Thymus (tissue), 11 donors: Measurements from ENCODE around the gene ZGLP1. TPM values are rescaled to one million over a fixed set of nuclear protein-coding genes. Genes with fewer than 3 reads are reported as not detected.
"Not testable (repeated sequence)": the region's sequence is repeated elsewhere in the genome, so short reads cannot be mapped to it uniquely, and the experiment has no call there.

ENCODE experiments used
- DNase-seq, 9 donors: peaks; one replicate each; pipeline ENCODE4 v3.0.0-alpha.2; 2013; ENCODE audit warnings: low spot score in 9 of 9, low read depth in 6 of 9, missing footprints in 1 of 9
- H3K27ac ChIP-seq, 2 donors: one replicate each; pipeline ENCODE4 v1.5.1; 2013; ENCODE audit warnings: control low read depth in 1 of 2, low read depth in 1 of 2, low read length in 1 of 2, mild to moderate bottlenecking in 1 of 2, moderate library complexity in 1 of 2
- H3K27me3 ChIP-seq, 2 donors: one replicate each; pipeline ENCODE4 v1.5.1; 2013; ENCODE audit warnings: low read length in 1 of 2; ENCODE audit not compliant: control insufficient read depth in 2 of 2, insufficient read depth in 1 of 2
- H3K36me3 ChIP-seq, 2 donors: one replicate each; pipeline ENCODE4 v1.5.1; 2013; ENCODE audit warnings: low read length in 1 of 2, mild to moderate bottlenecking in 1 of 2, moderate library complexity in 1 of 2; ENCODE audit not compliant: control insufficient read depth in 2 of 2, insufficient read depth in 2 of 2
- H3K4me1 ChIP-seq, 2 donors: one replicate each; pipeline ENCODE4 v1.5.1; 2013; ENCODE audit warnings: low read length in 2 of 2; ENCODE audit not compliant: control insufficient read depth in 2 of 2, insufficient read depth in 2 of 2
- H3K4me3 ChIP-seq, 2 donors: one replicate each; pipeline ENCODE4 v1.5.1; 2013; ENCODE audit warnings: low read length in 2 of 2, control low read depth in 1 of 2, mild to moderate bottlenecking in 1 of 2
- H3K9me3 ChIP-seq, 2 donors: one replicate each; pipeline ENCODE4 v1.5.1; 2013; ENCODE audit warnings: low read length in 1 of 2, mild to moderate bottlenecking in 1 of 2; ENCODE audit not compliant: control insufficient read depth in 2 of 2, insufficient read depth in 1 of 2
- WGBS: extraction: QIAGEN DNeasy Blood & Tissue Kit; methylation state at CpG from one replicate; pipeline ENCODE4 v1.1.7; 2013; 5-methylcytosine and 5-hydroxymethylcytosine counted together
- polyA plus RNA-seq: library from polyadenylated mRNA; stranded (reverse); fragments of 200-250 nt; gene quantifications from one replicate; pipeline ENCODE4 v1.2.3, GENCODE V29; 2013
- total RNA-seq: library from RNA; stranded (reverse); fragments of 120-200 nt; gene quantifications from one replicate; pipeline ENCODE4 v1.2.4, GENCODE V29; 2013
- donor health status: healthy.

The ZGLP1 gene
- total and polyA plus RNA-seq, 2 donors: 2.3 to 29.8 TPM

DNA sequence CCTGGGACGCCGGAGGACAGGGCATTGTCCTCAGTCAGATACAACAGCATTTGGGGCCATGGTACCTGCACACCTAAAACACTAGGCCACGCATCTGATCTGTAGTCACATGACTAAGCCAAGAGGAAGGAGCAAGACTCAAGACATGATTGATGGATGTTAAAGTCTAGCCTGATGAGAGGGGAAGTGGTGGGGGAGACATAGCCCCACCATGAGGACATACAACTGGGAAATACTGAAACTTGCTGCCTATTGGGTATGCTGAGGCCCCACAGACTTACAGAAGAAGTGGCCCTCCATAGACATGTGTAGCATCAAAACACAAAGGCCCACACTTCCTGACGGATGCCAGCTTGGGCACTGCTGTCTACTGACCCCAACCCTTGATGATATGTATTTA, 24.2 kb downstream of the ZGLP1 start:
- H3K9me3 ChIP-seq: peaks cover 0 to 30% of the 10 kb centered on the region in 2 donors
- H3K36me3 ChIP-seq: peaks cover 0 to 23% of the 10 kb centered on the region in 2 donors
- H3K4me3 ChIP-seq: no peak overlapping the region
- DNase-seq: no peak
- H3K27ac ChIP-seq: no peak overlapping the region
- WGBS: 96% methylated on average over 4 of the region's 4 CpGs
- H3K4me1 ChIP-seq: peaks cover 22 to 53% of the 10 kb centered on the region in 2 donors
- H3K27me3 ChIP-seq: peaks cover 44 to 51% of the 10 kb centered on the region in 2 donors

DNA sequence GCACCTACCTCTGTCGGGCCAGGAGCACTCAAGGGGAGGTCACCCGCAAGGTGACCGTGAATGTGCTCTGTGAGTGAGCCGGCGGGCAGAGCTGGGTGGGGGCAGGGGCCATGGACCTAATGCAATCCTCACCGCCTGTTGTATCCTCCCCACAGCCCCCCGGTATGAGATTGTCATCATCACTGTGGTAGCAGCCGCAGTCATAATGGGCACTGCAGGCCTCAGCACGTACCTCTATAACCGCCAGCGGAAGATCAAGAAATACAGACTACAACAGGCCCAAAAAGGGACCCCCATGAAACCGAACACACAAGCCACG, 24.7 kb downstream of the ZGLP1 start:
- H3K4me1 ChIP-seq: peaks cover 22 to 48% of the 10 kb centered on the region in 2 donors

DNA sequence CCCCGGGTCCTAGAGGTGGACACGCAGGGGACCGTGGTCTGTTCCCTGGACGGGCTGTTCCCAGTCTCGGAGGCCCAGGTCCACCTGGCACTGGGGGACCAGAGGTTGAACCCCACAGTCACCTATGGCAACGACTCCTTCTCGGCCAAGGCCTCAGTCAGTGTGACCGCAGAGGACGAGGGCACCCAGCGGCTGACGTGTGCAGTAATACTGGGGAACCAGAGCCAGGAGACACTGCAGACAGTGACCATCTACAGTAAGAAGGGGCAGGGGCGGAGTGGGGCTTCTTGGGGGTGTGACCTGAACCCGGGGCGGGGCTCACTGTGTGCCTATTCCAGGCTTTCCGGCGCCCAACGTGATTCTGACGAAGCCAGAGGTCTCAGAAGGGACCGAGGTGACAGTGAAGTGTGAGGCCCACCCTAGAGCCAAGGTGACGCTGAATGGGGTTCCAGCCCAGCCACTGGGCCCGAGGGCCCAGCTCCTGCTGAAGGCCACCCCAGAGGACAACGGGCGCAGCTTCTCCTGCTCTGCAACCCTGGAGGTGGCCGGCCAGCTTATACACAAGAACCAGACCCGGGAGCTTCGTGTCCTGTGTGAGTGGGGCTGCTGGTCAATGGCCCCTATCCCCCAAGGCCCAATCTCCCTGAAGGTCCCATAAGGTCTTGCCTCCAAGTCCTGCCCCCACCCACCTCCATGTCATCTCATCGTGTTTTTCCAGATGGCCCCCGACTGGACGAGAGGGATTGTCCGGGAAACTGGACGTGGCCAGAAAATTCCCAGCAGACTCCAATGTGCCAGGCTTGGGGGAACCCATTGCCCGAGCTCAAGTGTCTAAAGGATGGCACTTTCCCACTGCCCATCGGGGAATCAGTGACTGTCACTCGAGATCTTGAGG, 25.3 kb downstream of the ZGLP1 start:
- no peak for DNase-seq
- H3K4me3 ChIP-seq: no peak overlapping the region
- H3K27ac ChIP-seq: no peak overlapping the region
- H3K9me3 ChIP-seq: peaks cover 0 to 24% of the 10 kb centered on the region in 2 donors
- 96% methylated on average over 34 of the region's 34 CpGs for WGBS
- peaks cover 21 to 42% of the 10 kb centered on the region in 2 donors for H3K4me1 ChIP-seq
- H3K36me3 ChIP-seq: peaks cover 0 to 23% of the 10 kb centered on the region in 2 donors
- peaks cover 33 to 40% of the 10 kb centered on the region in 2 donors for H3K27me3 ChIP-seq

More for the DNA sequence above, 24.7 kb downstream of the ZGLP1 start:
- no peak for DNase-seq
- Histone ChIP-seq H3K36me3 (peaks cover 0 to 23% of the 10 kb centered on the region in 2 donors), H3K27ac (no peak overlapping the region), H3K4me3 (no peak overlapping the region), H3K9me3 (peaks cover 0 to 26% of the 10 kb centered on the region in 2 donors), H3K27me3 (peaks cover 39 to 46% of the 10 kb centered on the region in 2 donors)
- WGBS: 97% methylated on average over 13 of the region's 13 CpGs

DNA sequence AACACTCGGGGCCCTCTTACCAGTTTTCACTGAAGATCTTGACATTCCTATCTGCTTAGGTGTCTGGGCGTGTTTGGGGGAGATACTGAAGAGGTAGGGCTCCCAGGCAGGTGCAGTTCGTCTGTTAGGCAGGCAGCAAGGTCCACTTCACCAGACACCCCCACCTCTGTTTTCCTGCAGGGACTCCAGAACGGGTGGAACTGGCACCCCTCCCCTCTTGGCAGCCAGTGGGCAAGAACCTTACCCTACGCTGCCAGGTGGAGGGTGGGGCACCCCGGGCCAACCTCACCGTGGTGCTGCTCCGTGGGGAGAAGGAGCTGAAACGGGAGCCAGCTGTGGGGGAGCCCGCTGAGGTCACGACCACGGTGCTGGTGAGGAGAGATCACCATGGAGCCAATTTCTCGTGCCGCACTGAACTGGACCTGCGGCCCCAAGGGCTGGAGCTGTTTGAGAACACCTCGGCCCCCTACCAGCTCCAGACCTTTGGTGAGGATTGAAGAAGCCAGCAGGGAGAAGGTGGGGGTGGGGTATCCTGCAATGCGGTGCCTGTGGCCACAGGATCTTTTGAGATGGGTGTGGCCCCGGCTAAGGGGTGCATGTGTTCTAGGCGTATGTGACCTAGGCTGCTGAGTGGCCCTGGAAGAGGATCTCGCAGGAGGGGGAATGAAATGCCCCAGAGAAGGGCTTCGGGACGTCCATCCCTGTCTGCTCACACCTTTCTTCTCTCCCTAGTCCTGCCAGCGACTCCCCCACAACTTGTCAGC, 26.1 kb downstream of the ZGLP1 start:
- DNase-seq: no peak
- Histone ChIP-seq H3K36me3 (peaks cover 0 to 23% of the 10 kb centered on the region in 2 donors), H3K27ac (no peak overlapping the region), H3K4me1 (peaks cover 15 to 33% of the 10 kb centered on the region in 2 donors), H3K4me3 (no peak overlapping the region), H3K27me3 (peaks cover 25 to 32% of the 10 kb centered on the region in 2 donors), H3K9me3 (peaks cover 0 to 16% of the 10 kb centered on the region in 2 donors)
- WGBS: 92% methylated on average over 23 of the region's 23 CpGs

DNA sequence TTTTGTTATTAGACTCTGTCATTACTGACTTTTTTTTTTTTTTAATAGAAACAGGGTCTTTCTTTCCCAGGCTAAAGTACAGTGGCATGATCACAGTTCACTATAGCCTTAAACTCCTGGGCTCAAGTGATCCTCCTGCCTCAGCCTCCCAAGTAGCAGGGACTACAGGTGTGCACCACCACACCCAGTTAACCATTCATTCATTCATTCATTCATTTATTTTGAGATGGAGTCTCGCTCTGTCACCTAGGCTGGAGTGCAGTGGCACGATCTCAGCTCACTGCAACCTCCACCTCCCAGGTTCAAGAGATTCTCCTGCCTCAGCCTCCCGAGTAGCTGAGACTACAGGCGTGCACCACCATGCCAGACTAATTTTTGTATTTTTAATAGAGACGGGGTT, 27.6 kb downstream of the ZGLP1 start:
- Histone ChIP-seq H3K36me3 (peaks cover 0 to 23% of the 10 kb centered on the region in 2 donors), H3K27me3 (peaks cover 11 to 18% of the 10 kb centered on the region in 2 donors), H3K4me1 (peaks cover 7 to 22% of the 10 kb centered on the region in 2 donors)
- DNase-seq, H3K9me3 ChIP-seq, H3K27ac ChIP-seq, H3K4me3 ChIP-seq: not testable (repeated sequence)
- 94% methylated on average over 5 of the region's 5 CpGs for WGBS

DNA sequence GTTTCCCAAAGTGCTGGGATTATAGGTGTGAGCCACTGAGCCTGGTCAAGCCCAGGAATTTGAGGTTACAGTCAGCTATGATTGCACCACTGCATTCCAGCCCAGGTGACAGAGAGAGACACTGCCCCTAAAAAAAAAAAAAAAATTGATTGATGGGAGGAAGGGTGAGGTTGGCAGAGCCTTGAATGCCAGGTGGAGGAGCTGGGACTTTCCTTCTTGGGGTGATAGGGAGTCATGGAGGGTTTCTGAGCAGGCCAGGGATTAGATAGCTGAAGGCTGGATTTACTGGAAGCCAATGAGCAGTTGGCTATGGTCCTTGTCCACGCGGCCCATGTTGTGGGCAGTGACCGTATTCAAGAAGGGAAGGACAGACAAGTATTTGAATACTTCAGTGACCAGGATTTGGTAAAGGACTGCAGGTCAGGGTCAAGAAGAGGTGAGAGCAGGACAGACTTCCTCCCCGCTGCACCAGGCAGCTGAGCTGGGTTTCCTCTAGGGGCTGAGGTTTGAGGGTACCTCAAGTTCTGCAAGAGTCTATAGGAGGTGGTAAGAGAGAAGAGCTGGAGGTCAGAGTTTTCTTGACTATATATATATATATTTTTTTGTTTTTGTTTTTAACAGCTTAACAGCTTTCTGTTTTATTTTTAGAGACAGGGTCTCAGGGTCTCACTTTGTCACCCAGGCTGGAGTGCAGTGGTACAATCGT, 29.7 kb downstream of the ZGLP1 start:
- no peak for DNase-seq

DNA sequence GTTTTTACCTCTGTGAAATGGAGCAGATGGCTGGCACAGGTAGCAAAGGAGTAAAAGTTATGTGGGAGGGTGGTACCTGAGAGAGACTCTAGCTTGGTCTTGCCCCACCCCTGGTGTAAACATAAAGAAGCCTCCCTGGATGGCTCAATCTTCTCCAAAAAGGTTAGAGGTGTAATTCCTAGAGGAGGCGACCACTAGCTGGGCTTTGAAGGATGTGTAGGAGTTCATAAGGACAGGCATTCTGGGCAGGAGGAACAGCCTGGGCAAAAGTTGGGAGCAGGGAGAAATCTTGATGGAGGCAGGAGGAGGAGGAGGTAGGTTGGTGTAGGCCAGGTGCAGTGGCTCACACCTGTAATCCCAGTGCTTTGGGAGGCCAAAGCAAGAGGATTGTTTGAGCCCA, 30.7 kb downstream of the ZGLP1 start:
- Histone ChIP-seq H3K4me3 (no peak overlapping the region), H3K36me3 (peaks cover 0 to 9% of the 10 kb centered on the region in 2 donors), H3K9me3 (no peaks in the 10 kb centered on the region), H3K27me3 (peaks cover 0 to 3% of the 10 kb centered on the region in 2 donors), H3K27ac (no peak overlapping the region), H3K4me1 (no peaks in the 10 kb centered on the region)
- DNase-seq: no peak
- WGBS: 98% methylated on average over 1 of the region's 1 CpG

More for the DNA sequence above, 29.7 kb downstream of the ZGLP1 start:
- 44% methylated on average over 5 of the region's 5 CpGs for WGBS
- Histone ChIP-seq H3K4me3 (no peak overlapping the region), H3K36me3 (peaks cover 0 to 13% of the 10 kb centered on the region in 2 donors), H3K27ac (no peak overlapping the region), H3K4me1 (peaks cover 0 to 2% of the 10 kb centered on the region in 2 donors), H3K9me3 (no peaks in the 10 kb centered on the region), H3K27me3 (peaks cover 0 to 4% of the 10 kb centered on the region in 2 donors)

DNA sequence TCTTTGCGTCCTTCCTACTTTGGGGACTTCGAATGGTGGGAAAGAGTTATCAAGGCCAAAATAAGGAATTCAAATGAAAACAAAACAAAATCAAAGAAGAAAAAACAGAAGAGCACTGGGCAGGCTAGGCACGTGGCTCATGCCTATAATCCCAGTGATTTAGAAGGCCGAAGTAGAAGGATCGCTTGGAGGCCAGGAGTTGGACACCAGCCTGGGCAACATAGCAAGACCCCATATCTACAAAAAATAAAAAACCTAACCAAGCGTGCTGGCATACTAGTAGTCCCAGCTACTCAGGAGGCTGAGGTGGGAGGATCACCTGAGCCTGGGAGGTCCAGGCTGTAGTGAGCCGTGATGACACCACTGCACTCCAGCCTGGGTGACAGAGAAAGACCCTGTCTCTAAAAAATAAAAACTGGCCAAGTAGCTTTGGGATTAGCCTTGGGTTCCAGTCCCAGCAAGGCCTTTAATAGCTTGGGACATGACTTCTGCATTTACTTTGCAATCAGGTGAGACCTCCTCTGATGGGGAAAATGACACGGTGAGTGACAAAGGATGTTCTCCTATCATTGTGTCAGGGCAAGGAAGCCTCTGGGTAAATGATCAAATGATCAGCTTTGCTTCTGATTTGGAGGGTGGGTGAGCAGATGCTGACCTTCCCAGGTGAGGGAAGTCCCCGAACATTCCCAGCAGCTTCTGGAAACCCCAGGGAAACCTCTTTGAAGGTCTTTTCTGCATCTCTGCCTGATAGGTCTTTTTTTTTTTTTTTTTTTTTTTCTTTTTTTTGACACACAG, 31.6 kb downstream of the ZGLP1 start:
- WGBS: 95% methylated on average over 9 of the region's 9 CpGs
- no peak for DNase-seq
- no peaks in the 10 kb centered on the region for H3K27me3 ChIP-seq
- H3K4me3 ChIP-seq: no peak overlapping the region
- no peak overlapping the region for H3K27ac ChIP-seq
- peaks cover 0 to 3% of the 10 kb centered on the region in 2 donors for H3K36me3 ChIP-seq
- no peaks in the 10 kb centered on the region for H3K9me3 ChIP-seq
- H3K4me1 ChIP-seq: no peaks in the 10 kb centered on the region
